HepG2 (cell line): ENCODE measurements around the gene AANAT. TPM values are rescaled to one million over a fixed set of nuclear protein-coding genes. Genes with fewer than 3 reads are reported as not detected.

ENCODE experiments used
- ATF7 ChIP-seq, 2 experiments: fragments of 450-650 bp in 1 of 2; sonication (generic) in 1 of 2; formaldehyde crosslinking in 1 of 2; IDR thresholded peaks; 2 replicates each; pipeline versions ENCODE4 v1.4.0 to v1.6.1; 2016 to 2020; ENCODE audit warnings: antibody characterized with exemption in 1 of 2, mild to moderate bottlenecking in 1 of 2, missing genetic modification reagents in 1 of 2
- DMAP1 ChIP-seq: IDR thresholded peaks from 2 replicates; pipeline ENCODE4 v1.6.1; 2016
- ESRRA ChIP-seq: sonication (generic); formaldehyde crosslinking; IDR thresholded peaks from 2 replicates; pipeline ENCODE4 v1.5.1; 2020; ENCODE audit warnings: mild to moderate bottlenecking, low read depth, missing genetic modification reagents
- KDM4B ChIP-seq: sonication (generic); formaldehyde crosslinking; IDR thresholded peaks from 2 replicates; pipeline ENCODE4 v1.4.0; 2020; ENCODE audit warnings: missing genetic modification reagents
- NFKBIZ ChIP-seq: IDR thresholded peaks from 2 replicates; pipeline ENCODE4 v1.6.1; 2018; ENCODE audit warnings: missing genetic modification reagents, missing compliant biosample characterization
- RBFOX2 ChIP-seq: fragments of 200-400 bp; formaldehyde crosslinking; IDR thresholded peaks from 2 replicates; pipeline ENCODE4 v1.6.1; 2017; ENCODE audit warnings: low read depth, mild to moderate bottlenecking, low read length
- RXRA ChIP-seq: sonication (generic); formaldehyde crosslinking; IDR thresholded peaks from 2 replicates; pipeline ENCODE4 v1.5.1; 2020; ENCODE audit warnings: missing genetic modification reagents
- TBX2 ChIP-seq: sonication (generic); formaldehyde crosslinking; IDR thresholded peaks from 2 replicates; pipeline ENCODE4 v1.5.0; 2020; ENCODE audit warnings: missing genetic modification reagents, mild to moderate bottlenecking, borderline replicate concordance
- TCF7 ChIP-seq: sonication (generic); IDR thresholded peaks from 2 replicates; pipeline ENCODE4 v1.6.1; 2016; ENCODE audit warnings: antibody characterized with exemption, low read depth
- ZNF264 ChIP-seq: sonication (generic); formaldehyde crosslinking; IDR thresholded peaks from 2 replicates; pipeline ENCODE4 v1.4.0; 2020; ENCODE audit warnings: missing genetic modification reagents
- ZNF530 ChIP-seq: sonication (generic); formaldehyde crosslinking; IDR thresholded peaks from 2 replicates; pipeline ENCODE4 v1.5.0; 2020; ENCODE audit warnings: low read depth, mild to moderate bottlenecking, missing genetic modification reagents
- ZNF674 ChIP-seq: sonication (generic); formaldehyde crosslinking; IDR thresholded peaks from 2 replicates; pipeline ENCODE4 v1.5.0; 2020; ENCODE audit warnings: low read depth, mild to moderate bottlenecking, missing genetic modification reagents
- polyA plus RNA-seq, 8 experiments: library from polyadenylated mRNA; depleted of rRNA in 3 of 8; stranded (reverse) in 7 of 8; unstranded in 1 of 8; fragments of >200 nt; fragmentation: Illumina TruSeq in 4 of 8; extraction: Trizol in 4 of 8; gene quantifications; 2 replicates each; pipeline versions ENCODE4 v1.2.1 to v1.2.3, GENCODE V29; 2011 to 2016; ENCODE audit warnings: low read depth in 4 of 8, missing spikeins in 1 of 8, mixed read lengths in 1 of 8; ENCODE audit not compliant: insufficient read depth in 1 of 8
- total RNA-seq, 5 experiments: library from RNA; depleted of rRNA; stranded (reverse); fragments of >200 nt; fragmentation: Illumina TruSeq; extraction: Trizol; gene quantifications; 2 replicates each; pipeline ENCODE4 v1.2.3, GENCODE V29; 2016; ENCODE audit warnings: low read depth in 1 of 5
- TF ChIP-seq, protein P1 (sequence below): sonication (generic); formaldehyde crosslinking; IDR thresholded peaks from 2 replicates; pipeline ENCODE4 v1.4.0; 2020; ENCODE audit warnings: missing genetic modification reagents
- TF ChIP-seq, protein P2 (sequence below): sonication (generic); formaldehyde crosslinking; IDR thresholded peaks from 2 replicates; pipeline ENCODE4 v1.5.0; 2020; ENCODE audit warnings: mild to moderate bottlenecking, missing genetic modification reagents, moderate library complexity
- TF ChIP-seq, protein P3 (sequence below): sonication (generic); formaldehyde crosslinking; IDR thresholded peaks from 2 replicates; pipeline ENCODE4 v1.4.0; 2020; ENCODE audit warnings: missing genetic modification reagents
- TF ChIP-seq, protein P4 (sequence below): sonication (generic); formaldehyde crosslinking; IDR thresholded peaks from 2 replicates; pipeline ENCODE4 v1.4.0; 2020; ENCODE audit warnings: missing genetic modification reagents
- TF ChIP-seq, protein P5 (sequence below): sonication (generic); formaldehyde crosslinking; IDR thresholded peaks from 2 replicates; pipeline ENCODE4 v1.4.0; 2020; ENCODE audit warnings: mild to moderate bottlenecking, missing genetic modification reagents, borderline replicate concordance
- TF ChIP-seq, protein P6 (sequence below): IDR thresholded peaks from 2 replicates; pipeline ENCODE4 v1.6.1; 2016; ENCODE audit warnings: missing compliant biosample characterization, missing genetic modification reagents, borderline replicate concordance

AANAT gene
- total and polyA plus RNA-seq, 2 of the 13 experiments (the other 11 are each of a cell fraction or from before 2014, with no cell fraction given), result 0.07 TPM; not detected in 1

DNA sequence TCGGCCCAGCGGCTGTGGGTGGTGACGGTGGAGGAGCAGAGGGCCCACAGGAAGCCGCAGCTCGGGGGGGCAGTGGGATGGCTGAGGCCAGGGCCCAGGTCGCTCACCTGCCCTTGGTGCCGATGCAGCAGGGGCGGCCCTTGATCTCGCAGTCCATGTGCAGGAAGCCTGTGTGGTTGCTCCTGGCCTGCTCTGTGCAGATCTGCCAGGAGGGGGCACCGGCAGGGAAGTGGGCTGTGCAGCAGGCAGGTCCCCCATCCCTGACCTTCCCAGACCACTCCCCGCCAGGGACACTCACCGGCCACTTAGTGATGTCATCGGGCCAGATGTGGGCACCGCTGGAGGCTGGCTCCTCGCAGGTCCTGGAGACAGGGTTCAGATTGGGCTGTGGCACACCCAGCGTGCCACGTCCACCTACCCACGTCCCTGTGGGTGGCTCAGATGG is 6.2 kb downstream of the AANAT start (continued):
- TF ChIP-seq RBFOX2 (no peak), ATF7 (IDR thresholded peaks at IDR 0.05) (peak; percentile 69), ATF7 (CRISPR knock-in tag; IDR thresholded peaks at IDR 0.05) (no peak), DMAP1 (no peak), ZNF530 (no peak), TBX2 (no peak), ZNF674 (CRISPR knock-in tag) (no peak), NFKBIZ (CRISPR knock-in tag) (no peak), RXRA (no peak), ESRRA (CRISPR knock-in tag) (no peak), ZNF264 (no peak), TCF7 (no peak), KDM4B (no peak)
- TF ChIP-seq, protein P1, sequence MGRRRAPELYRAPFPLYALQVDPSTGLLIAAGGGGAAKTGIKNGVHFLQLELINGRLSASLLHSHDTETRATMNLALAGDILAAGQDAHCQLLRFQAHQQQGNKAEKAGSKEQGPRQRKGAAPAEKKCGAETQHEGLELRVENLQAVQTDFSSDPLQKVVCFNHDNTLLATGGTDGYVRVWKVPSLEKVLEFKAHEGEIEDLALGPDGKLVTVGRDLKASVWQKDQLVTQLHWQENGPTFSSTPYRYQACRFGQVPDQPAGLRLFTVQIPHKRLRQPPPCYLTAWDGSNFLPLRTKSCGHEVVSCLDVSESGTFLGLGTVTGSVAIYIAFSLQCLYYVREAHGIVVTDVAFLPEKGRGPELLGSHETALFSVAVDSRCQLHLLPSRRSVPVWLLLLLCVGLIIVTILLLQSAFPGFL, result no peak
- TF ChIP-seq, protein P2, sequence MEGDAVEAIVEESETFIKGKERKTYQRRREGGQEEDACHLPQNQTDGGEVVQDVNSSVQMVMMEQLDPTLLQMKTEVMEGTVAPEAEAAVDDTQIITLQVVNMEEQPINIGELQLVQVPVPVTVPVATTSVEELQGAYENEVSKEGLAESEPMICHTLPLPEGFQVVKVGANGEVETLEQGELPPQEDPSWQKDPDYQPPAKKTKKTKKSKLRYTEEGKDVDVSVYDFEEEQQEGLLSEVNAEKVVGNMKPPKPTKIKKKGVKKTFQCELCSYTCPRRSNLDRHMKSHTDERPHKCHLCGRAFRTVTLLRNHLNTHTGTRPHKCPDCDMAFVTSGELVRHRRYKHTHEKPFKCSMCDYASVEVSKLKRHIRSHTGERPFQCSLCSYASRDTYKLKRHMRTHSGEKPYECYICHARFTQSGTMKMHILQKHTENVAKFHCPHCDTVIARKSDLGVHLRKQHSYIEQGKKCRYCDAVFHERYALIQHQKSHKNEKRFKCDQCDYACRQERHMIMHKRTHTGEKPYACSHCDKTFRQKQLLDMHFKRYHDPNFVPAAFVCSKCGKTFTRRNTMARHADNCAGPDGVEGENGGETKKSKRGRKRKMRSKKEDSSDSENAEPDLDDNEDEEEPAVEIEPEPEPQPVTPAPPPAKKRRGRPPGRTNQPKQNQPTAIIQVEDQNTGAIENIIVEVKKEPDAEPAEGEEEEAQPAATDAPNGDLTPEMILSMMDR (CRISPR knock-in tag), result peak; percentile 78
- TF ChIP-seq, protein P3, sequence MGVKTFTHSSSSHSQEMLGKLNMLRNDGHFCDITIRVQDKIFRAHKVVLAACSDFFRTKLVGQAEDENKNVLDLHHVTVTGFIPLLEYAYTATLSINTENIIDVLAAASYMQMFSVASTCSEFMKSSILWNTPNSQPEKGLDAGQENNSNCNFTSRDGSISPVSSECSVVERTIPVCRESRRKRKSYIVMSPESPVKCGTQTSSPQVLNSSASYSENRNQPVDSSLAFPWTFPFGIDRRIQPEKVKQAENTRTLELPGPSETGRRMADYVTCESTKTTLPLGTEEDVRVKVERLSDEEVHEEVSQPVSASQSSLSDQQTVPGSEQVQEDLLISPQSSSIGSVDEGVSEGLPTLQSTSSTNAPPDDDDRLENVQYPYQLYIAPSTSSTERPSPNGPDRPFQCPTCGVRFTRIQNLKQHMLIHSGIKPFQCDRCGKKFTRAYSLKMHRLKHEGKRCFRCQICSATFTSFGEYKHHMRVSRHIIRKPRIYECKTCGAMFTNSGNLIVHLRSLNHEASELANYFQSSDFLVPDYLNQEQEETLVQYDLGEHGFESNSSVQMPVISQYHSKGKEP (CRISPR knock-in tag), result no peak
- TF ChIP-seq, protein P4, sequence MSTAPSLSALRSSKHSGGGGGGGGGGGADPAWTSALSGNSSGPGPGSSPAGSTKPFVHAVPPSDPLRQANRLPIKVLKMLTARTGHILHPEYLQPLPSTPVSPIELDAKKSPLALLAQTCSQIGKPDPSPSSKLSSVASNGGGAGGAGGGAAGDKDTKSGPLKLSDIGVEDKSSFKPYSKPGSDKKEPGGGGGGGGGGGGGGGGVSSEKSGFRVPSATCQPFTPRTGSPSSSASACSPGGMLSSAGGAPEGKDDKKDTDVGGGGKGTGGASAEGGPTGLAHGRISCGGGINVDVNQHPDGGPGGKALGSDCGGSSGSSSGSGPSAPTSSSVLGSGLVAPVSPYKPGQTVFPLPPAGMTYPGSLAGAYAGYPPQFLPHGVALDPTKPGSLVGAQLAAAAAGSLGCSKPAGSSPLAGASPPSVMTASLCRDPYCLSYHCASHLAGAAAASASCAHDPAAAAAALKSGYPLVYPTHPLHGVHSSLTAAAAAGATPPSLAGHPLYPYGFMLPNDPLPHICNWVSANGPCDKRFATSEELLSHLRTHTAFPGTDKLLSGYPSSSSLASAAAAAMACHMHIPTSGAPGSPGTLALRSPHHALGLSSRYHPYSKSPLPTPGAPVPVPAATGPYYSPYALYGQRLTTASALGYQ (CRISPR knock-in tag), result no peak
- TF ChIP-seq, protein P5, sequence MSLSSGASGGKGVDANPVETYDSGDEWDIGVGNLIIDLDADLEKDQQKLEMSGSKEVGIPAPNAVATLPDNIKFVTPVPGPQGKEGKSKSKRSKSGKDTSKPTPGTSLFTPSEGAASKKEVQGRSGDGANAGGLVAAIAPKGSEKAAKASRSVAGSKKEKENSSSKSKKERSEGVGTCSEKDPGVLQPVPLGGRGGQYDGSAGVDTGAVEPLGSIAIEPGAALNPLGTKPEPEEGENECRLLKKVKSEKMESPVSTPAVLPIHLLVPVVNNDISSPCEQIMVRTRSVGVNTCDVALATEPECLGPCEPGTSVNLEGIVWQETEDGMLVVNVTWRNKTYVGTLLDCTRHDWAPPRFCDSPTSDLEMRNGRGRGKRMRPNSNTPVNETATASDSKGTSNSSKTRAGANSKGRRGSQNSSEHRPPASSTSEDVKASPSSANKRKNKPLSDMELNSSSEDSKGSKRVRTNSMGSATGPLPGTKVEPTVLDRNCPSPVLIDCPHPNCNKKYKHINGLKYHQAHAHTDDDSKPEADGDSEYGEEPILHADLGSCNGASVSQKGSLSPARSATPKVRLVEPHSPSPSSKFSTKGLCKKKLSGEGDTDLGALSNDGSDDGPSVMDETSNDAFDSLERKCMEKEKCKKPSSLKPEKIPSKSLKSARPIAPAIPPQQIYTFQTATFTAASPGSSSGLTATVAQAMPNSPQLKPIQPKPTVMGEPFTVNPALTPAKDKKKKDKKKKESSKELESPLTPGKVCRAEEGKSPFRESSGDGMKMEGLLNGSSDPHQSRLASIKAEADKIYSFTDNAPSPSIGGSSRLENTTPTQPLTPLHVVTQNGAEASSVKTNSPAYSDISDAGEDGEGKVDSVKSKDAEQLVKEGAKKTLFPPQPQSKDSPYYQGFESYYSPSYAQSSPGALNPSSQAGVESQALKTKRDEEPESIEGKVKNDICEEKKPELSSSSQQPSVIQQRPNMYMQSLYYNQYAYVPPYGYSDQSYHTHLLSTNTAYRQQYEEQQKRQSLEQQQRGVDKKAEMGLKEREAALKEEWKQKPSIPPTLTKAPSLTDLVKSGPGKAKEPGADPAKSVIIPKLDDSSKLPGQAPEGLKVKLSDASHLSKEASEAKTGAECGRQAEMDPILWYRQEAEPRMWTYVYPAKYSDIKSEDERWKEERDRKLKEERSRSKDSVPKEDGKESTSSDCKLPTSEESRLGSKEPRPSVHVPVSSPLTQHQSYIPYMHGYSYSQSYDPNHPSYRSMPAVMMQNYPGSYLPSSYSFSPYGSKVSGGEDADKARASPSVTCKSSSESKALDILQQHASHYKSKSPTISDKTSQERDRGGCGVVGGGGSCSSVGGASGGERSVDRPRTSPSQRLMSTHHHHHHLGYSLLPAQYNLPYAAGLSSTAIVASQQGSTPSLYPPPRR (CRISPR knock-in tag), result no peak
- TF ChIP-seq, protein P6, sequence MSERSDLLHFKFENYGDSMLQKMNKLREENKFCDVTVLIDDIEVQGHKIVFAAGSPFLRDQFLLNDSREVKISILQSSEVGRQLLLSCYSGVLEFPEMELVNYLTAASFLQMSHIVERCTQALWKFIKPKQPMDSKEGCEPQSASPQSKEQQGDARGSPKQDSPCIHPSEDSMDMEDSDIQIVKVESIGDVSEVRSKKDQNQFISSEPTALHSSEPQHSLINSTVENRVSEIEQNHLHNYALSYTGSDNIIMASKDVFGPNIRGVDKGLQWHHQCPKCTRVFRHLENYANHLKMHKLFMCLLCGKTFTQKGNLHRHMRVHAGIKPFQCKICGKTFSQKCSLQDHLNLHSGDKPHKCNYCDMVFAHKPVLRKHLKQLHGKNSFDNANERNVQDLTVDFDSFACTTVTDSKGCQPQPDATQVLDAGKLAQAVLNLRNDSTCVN (CRISPR knock-in tag), result no peak
